ENCODE measurements around the gene CTDSP2.
"Not testable (repeated sequence)": the region's sequence is repeated elsewhere in the genome, so short reads cannot be mapped to it uniquely, and the experiment has no call there.

The CTDSP2 gene

GRCh38 chr12:57776247-57776587 lies 70.3 kb downstream of the CTDSP2 start:
- no peak for DNase-seq (ENCODE audit: low spot score)
- TF ChIP-seq, protein P1, sequence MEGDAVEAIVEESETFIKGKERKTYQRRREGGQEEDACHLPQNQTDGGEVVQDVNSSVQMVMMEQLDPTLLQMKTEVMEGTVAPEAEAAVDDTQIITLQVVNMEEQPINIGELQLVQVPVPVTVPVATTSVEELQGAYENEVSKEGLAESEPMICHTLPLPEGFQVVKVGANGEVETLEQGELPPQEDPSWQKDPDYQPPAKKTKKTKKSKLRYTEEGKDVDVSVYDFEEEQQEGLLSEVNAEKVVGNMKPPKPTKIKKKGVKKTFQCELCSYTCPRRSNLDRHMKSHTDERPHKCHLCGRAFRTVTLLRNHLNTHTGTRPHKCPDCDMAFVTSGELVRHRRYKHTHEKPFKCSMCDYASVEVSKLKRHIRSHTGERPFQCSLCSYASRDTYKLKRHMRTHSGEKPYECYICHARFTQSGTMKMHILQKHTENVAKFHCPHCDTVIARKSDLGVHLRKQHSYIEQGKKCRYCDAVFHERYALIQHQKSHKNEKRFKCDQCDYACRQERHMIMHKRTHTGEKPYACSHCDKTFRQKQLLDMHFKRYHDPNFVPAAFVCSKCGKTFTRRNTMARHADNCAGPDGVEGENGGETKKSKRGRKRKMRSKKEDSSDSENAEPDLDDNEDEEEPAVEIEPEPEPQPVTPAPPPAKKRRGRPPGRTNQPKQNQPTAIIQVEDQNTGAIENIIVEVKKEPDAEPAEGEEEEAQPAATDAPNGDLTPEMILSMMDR (conservative IDR thresholded peaks at IDR 0.05; ENCODE audit: low read depth) = no peak
- POLR2A ChIA-PET (ENCODE audit: low non-redundant PET) = no interaction called here
- no peak overlapping the region for H3K27ac ChIP-seq
- CTCF ChIA-PET = interaction anchor here (0.7 kb wide), 1 partner anchor 130 kb away, joined by 3 read pairs; no protein-coding TSS in a partner anchor

DNA sequence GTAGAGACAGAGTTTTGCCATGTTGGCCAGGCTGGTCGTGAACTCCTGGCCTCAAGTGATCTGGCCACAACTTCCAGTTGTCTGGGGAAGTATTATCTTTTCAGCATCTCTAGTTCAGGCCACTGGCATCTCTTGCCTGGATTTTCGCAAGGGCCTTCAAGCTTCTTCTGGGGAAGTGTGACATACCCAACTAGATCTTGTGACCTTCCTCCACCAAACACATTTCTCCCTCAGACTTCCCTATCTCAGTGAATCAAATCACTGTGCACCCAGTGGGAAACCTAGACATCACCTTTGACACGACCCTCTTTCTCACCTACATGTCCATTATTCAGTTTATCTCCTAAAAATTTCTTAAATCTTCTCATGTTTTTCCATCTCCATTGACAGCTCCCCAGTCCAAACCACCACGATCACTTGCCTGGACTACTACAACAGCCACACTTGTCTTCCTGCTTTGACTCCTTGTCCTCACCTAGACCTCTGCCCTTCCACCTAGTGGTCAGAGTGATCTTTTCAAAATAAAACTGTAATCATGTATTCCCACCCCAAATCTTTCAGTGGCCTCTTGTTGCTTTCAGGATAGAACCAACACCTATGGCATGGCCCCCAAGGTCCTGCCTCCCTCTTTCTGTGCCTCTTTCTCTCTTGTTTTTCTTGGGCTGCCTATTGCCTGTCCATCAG lies 70.8 kb downstream of the CTDSP2 start:
- POLR2A ChIA-PET (ENCODE audit: low non-redundant PET) = no interaction called here

DNA sequence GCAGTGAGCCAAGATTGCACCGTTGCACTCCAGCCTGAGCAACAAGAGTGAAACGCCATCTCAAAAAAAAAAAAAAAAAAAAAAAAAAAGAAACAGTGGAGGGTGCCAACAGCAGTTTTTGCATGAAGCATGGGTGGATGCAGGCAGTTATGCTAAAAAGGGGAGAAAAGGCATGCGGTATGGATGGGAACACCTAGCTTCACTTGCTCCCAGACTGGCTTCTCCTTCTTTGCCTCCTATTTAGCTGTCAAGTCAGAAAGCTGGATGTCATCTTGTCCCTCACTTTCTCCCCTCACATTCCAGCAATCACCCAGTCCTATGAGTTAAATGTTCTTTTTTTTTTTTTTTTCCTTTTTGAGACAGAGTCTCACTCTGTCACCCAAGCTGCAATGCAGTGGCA lies 71.5 kb downstream of the CTDSP2 start:
- H3K27ac ChIP-seq = no peak overlapping the region
- POLR2A ChIA-PET (ENCODE audit: low non-redundant PET) = no interaction called here
- no peak for DNase-seq (ENCODE audit: low spot score)
- TF ChIP-seq, protein P1 (conservative IDR thresholded peaks at IDR 0.05; ENCODE audit: low read depth) = no peak
- CTCF ChIA-PET = no interaction called here

More for the DNA sequence above, 70.8 kb downstream of the CTDSP2 start:
- no peak overlapping the region for H3K27ac ChIP-seq
- TF ChIP-seq, protein P1 (conservative IDR thresholded peaks at IDR 0.05; ENCODE audit: low read depth) = no peak
- CTCF ChIA-PET = interaction anchor here (0.6 to 0.7 kb wide), 2 partner anchors 131 to 227 kb away, joined by 3 read pairs; no protein-coding TSS in a partner anchor
- no peak for DNase-seq (ENCODE audit: low spot score)

DNA sequence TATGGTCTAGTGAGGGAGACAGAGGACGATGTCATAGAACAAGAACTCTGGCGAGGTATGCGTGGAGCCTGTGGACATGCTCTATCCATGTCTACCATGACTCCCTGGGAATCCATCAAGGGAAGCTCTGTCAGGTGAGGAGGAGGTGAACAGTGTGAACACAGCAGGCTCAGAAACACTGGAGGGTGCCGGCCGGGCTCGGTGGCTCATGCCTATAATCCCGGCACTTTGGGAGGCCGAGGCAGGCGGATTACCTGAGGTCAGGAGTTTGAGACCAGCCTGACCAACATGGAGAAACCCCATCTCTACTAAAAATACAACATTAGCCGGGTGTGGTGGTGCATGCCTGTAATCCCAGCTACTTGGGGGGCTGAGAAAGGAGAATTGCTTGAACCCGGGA lies 71.9 kb downstream of the CTDSP2 start:
- H3K27ac ChIP-seq; POLR2A ChIA-PET (ENCODE audit: low non-redundant PET); DNase-seq (ENCODE audit: low spot score); CTCF ChIA-PET: not testable (repeated sequence)

- peak; percentile 60 for DNase-seq (ENCODE audit: low spot score)
- CTCF ChIA-PET = interaction anchor here (0.9 to 1.1 kb wide), 3 partner anchors 9 to 189 kb away, joined by 3 read pairs; no protein-coding TSS in a partner anchor
- POLR2A ChIA-PET (ENCODE audit: low non-redundant PET) = no interaction called here
- H3K27ac ChIP-seq = peak within 1 kb of the TSS; percentile 96
- TF ChIP-seq, protein P1 (conservative IDR thresholded peaks at IDR 0.05; ENCODE audit: low read depth) = no peak
These were observed 73.9 kb downstream of the CTDSP2 start, which contains the start of gene EEF1AKMT3 for GRCh38 chr12:57772429-57773322. Gene EEF1AKMT3 (plus strand): TSS chr12:57772614. CDS start chr12:57772725, 111 bp downstream.

DNA sequence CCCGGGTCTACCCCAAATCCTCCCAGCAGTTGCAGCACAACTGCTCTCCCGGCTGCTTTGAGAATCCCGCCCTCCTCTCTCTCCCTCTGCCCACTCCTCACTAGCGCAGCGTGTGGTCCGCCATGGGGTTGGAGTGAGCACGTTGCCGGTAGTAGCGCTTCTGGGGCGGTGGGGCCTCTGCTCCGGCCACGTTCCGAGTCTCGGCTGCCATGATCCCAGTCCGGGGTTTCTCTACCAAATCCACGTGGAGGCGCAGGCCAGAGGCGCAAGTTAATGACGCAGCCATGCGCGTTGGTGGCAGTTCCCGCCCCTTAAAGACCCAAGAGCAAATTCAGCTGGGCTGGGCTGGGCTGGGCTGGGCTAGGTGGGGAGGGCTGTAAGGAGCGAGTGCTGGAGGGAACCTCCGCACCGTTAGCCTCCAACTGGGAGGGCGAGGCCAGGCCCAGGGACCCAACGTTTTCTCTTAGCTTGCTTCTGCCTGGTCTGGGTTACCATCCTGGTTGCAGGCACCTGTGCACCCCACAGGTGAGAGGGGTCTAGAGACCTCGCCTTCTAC lies 74.6 kb downstream of the CTDSP2 start, which contains the start of gene METTL1:
TSS of gene METTL1 (minus strand) at position 233 of the 556 bp plus-strand sequence. CDS start at position 211, 22 bp downstream.
- CTCF ChIA-PET = interaction anchor here (0.9 to 1.0 kb wide), 2 partner anchors 9 to 188 kb away, joined by 3 read pairs; no protein-coding TSS in a partner anchor
- peak within 1 kb of the TSS; percentile 96 for H3K27ac ChIP-seq
- DNase-seq (ENCODE audit: low spot score) = peak; percentile 97
- TF ChIP-seq, protein P1 (conservative IDR thresholded peaks at IDR 0.05; ENCODE audit: low read depth) = no peak
- POLR2A ChIA-PET (ENCODE audit: low non-redundant PET) = interaction anchor here (0.6 kb wide), 2 partner anchors 169 to 1524 kb away, joined by 4 to 9 read pairs; partner anchors contain the start of gene ATP23
